HG02623 (cell line): ENCODE data around the gene CEP85.
"Not testable (repeated sequence)": the region's sequence is repeated elsewhere in the genome, so short reads cannot be mapped to it uniquely, and the experiment has no call there.

Experiments
- ATAC-seq: cut with Tn5 transposase; IDR thresholded peaks from one replicate; pipeline ENCODE4 v1.9.1; 2021; ENCODE audit warnings: moderate library complexity; ENCODE audit not compliant: unreplicated experiment

Gene CEP85

DNA sequence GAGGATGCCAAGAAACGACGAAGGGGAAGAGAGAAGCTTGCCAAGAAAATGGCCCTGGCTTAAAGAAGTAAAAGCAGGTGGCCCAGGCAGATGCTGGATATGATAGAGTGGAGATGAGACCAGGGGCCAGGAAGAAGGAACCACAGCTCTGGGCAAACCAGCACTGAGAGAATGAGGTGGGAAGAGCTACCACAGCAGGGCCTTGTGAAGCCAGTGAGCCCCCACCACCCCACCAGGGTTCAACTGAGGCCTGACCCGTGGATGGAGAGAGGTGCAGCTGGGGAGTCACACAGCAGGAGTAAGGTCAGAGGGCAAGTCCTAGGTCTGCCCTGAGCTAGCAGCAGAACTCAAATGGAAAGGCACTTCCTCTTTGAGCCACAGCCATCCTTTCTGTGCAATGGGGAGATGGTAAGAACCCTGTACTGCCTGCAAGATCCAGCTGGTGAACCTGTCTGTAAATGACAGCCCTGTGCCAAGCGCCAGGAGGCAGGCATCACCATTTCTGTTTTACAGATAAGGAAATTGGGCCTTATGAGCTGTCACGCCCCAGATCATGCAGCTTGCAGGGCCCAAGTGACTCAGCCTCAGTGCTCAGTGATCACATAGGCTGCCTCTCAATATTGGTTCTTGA is 54.4 kb downstream of the CEP85 start:
- ATAC-seq: no peak

GRCh38 chr1:26289158-26290059 is 55.4 kb downstream of the CEP85 start:
- peak; percentile 39 for ATAC-seq

- no peak for ATAC-seq
Measured at GRCh38 chr1:26290122-26290881, 56.3 kb downstream of the CEP85 start.

DNA sequence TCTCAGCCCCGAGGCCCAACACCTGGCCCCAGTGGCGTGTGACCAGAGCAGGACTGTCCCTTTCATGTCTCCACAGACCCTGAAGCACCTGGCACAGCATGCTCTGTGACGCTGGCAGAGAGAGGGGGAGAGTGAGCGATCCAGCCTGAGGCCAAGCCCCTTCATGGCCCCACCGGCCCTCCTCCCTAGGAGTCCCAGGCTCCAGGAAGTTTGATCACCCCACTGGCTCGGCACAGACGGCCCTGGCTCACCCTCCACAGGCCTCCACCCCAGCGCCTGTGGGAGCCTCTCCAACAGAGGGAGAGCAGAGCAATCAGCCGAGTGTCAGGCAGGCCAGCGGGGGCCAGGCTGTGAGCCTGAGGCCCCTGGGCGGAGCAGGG is 56.9 kb downstream of the CEP85 start:
- no peak for ATAC-seq

GRCh38 chr1:26291433-26291832 is 57.4 kb downstream of the CEP85 start:
- no peak for ATAC-seq

GRCh38 chr1:26291939-26292338 is 57.9 kb downstream of the CEP85 start:
- no peak for ATAC-seq

DNA sequence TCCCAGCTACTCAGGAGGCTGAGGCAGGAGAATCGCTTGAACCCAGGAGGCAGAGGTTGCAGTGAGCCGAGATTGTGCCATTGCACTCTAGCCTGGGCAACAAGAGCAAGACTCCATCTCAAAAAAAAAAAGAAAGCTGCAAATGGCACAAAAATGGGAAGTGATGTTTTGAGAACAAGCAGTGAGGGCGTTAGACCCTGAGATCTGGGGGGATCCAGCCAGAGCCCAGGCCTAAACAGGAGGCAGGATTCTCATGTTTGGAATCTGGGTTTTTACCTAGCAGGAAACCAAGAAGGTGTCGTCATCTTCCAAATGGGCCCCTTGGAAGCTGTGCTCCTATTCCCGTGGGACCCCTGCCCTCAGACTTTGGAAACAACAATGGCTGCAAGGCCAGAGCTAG is 58.7 kb downstream of the CEP85 start:
- not testable (repeated sequence) for ATAC-seq

GRCh38 chr1:26293911-26294463 is 60.0 kb downstream of the CEP85 start:
- ATAC-seq: no peak

- ATAC-seq: no peak
Measured at GRCh38 chr1:26295194-26296138, 61.5 kb downstream of the CEP85 start.

- no peak for ATAC-seq
Measured at GRCh38 chr1:26296340-26297056, 62.5 kb downstream of the CEP85 start.

DNA sequence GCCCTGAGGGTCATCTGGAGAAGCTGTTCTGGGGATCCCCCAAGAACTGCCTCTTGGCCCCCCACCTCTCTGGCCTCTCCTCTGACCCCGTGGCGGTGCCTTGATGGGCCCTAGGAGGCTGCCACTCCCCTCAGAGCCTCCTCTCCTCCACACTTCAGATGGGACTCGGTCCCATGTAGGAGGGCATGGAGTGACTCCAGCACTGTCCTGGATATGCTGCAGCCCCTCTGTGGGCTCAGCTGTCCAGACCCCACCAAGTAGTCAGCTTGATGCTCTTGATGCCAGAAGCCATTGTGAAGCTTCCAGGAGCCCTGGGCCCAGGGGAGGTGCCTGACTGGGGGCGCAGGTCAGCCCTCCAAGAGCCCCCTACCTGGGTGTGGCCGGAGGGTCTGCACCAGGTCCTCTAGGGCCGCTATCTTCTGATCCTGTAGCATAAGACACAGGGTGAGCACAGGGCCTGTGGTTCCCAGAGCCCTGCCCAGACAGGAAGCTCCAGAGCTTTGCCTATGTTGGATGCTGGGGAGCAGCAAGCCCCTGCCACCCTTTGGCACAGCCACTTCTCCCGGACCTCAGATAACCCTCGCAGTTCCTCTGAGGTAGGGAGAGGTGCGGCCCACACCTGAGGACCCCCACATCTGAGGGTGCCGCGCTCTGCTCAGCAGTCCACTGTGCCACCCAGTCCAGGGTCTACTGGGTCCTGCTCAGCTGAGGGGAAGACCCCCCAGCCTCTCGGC is 63.2 kb downstream of the CEP85 start:
- no peak for ATAC-seq

DNA sequence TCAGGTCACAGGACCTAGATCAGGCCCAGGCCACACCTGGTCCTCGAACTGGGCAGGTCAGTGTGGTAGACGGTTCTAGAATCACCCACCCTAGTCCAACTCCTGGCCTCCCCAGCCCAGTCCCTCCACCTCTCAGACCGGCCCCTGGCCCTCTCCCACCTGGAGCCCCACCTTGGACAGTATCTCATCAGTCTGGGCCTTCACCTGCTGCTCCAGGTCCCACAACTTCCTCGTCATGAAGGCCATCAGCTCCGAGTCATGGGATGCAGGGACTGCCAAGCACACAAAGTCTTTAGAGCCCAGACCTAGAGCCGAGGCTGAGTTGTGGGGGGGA is 63.8 kb downstream of the CEP85 start:
- no peak for ATAC-seq

DNA sequence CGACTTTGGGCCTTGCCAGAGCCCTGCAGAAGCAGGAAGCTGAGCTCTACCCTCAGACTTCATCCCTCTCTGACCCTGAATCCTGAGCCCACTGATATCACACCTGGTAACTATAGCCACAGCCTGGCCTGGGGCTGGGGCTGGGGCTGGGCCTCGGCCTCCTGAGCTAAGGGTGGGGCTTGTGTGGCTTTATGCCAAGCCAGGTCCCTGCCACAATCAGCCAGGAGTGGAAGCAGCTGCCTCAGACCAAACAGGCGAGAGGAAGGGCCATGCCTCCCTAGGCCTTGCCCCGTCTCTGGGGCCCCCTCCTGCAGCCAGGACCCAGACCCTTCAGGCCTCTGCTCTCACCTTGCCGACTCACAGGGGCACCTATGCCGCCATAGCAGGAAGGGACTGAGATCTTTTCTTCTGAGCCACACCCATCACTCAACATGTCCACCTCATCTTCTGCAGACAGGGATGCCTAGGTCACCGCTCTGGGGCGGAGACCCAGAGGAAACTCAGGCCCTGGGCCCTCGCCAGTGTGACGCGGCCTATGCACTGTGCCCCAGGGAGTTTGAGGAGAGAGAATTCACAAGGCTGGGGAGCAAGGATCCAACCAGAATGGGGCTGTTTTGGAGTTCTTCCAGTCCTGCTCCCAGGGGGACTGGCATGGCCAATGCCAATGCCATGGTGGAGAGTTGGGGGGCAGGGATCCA is 66.7 kb downstream of the CEP85 start:
- no peak for ATAC-seq

DNA sequence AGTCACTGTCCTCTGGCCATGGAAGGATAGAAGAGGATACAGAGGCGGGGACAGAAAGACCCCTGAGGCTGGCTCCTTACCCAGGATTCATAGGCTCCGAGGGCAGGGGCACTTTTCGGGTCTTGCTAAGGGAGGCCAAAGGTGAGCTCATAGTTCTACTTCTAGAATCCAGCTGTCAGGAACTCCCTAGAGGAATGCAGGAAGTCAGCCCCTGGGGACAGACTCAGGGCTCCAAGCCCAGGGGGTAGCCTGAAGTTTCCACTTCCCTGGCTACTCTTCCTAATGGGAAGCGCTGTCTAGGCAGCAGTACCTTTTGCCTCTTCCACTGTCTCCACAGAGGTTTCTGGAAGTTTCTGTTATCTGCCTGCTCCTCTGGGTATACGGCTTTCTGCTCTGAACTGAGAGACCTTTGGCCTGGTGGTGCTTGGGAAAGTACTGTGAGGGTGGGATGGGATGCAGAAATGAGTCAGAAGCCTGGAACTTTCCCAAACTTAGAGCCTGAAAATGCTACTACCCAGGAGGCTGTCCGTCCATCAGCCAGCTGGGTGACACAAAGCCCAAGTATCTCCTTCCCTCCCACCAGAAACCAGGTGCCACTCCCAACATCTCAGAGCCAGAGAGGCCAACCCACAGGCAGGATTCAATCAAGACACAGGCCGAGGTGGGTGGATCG is 68.9 kb downstream of the CEP85 start:
- ATAC-seq: no peak

DNA sequence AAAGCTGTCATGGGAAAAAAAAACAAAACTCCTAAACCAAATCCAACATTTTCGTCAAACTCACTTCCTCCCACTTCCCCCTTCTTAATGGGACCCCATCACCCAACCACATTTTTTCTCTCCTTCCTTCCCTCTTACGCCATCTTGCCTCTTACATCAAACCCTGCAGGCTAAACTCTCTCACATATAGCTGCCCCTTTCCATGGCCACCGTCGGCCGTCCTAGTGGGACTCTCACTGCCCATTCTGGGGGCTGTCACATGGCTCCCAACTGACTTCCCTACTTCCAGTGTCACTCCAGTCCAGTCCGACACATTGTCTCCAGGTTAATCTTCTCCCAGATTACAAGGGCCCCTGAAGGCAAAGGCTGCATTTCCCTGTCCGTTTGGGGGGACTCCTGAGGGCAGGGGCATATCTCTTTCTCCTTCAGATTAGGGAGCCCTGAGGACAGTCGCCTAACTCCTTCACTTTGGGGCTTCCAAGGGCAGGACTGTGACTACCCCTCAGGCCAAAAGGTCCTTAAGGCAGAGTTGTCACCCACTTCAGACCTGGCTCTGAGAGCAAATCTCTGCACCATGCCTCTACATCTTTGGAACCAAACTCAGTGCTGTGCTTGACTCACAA is 71.8 kb downstream of the CEP85 start:
- no peak for ATAC-seq

- ATAC-seq: peak; percentile 97
Measured at GRCh38 chr1:26306290-26307229, 72.6 kb downstream of the CEP85 start, which contains the start of gene UBXN11. TSS of gene UBXN11 (minus strand) at chr1:26306636. CDS start at chr1:26302883, 3,753 bp downstream.
